ENCODE measurements around the gene SMS.
A peak's percentile ranks its signal among the peaks of the same experiment; 100 is the strongest.

Gene SMS

DNA sequence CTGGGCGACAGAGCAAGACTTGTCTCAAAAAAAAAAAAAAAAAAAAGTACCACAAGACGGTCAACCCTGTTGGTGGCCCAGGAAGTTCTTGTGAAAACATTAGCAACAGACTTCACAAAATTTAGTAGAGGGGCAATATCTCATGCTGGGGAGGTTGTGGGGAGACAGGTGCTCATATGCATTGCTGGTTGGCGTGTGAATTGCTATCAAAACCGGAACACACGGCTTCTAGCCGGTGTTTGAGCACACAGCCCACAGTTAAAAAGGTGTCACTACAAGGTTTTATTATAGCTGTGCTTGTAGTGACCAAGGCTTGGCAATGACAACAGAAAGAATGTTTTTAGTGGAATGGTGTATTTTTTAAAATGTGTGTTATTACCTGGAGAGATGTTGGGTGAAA lies 41.8 kb downstream of the SMS start:
- DNase-seq (ENCODE audit: low read depth): no peak

DNA sequence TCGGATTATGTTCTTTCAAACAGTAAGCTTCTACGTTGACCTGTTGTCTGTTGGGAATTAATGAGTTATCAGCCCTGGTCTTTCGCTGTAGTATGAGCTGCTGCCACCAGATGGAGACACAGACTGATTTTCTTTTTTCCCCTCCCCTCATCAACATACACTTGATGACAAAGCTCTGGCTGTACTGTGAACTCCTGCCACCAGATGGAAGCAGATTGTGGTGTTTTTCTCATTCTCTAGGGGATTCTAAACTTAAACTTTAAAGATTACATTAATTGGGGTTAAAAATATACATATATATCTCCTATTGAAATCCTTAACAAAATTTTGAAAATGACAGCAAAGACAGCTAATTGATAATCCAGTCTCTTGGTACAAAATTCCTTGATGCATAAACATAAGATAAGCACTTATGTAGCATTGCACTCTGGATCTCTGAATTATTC lies 44.8 kb downstream of the SMS start:
- peak; percentile 64 for DNase-seq (ENCODE audit: low read depth)

DNA sequence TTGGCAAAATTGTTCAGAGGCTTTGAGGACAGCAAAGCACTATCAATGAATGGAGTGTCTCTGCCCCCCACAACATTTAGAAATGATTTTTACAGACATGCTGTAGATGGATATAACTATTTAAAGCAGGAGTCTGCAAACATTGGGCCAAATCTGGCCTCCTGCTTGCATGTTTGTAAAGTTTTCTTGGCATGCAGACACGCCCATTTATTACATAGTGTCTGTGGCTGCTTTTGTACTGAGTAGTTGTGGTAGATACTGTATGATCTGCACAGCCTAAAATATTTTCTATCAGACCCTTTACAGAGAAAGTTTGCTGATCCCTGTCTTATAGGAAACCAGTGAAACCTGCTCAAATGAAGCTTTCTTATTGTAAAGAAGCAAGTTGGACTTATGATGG lies 46.1 kb downstream of the SMS start:
- DNase-seq (ENCODE audit: low read depth): no peak

DNA sequence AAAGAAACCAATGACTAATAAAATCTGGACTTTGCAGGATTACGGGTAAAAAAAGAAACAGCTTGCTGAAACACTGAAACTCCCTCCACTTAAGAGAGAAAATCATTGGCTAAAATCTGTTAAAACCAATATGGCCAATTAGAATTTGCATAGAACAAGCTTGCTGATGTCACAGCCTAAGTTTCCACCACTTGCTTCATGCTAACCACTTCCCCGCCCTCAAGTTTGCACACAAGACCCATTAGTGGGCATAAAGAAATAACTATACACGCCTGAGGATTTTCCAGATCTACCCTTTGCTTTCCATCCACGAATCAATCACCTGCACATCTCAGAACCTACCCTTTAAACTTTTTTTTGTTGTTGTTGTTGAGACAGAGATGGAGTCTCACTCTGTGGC lies 48.9 kb downstream of the SMS start:
- no peak for DNase-seq (ENCODE audit: low read depth)

DNA sequence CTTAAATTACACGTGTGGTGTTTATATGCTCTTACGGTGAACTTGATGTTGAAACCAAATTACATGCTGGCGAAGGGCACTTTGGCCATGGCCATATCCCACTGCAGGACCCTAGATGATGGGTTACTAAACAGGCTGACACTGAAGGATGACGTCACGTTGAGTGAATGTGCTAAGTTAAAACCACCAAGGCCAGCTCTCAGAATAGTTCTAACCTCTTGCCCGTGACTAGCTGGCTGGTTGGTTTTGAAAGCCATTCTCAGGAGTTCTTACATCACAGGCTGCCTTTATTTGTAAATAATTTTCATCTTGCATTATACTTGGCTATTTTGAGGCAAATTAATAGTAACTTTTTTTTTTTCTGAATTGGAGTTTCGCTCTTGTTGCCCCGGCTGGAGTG lies 50.3 kb downstream of the SMS start:
- DNase-seq (ENCODE audit: low read depth): no peak

DNA sequence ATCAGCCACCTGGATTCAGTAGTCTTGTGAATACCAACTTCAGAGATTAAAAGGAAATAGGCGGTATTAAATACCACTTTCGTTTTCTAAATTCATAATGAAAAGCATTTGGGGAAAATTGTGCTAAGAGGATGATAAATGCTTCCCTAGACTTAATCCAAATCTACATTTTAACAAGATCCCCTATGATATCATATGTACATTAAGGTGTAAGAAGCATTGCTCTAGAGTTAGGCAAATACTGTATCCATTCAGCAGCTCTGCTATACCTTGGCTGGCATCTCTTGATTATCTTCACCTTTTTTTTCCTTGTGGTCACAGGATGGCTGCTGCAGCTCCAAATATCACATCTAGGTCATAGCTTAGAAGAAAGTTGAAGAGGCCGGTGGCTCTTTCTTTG lies 51.0 kb downstream of the SMS start:
- DNase-seq (ENCODE audit: low read depth): no peak

DNA sequence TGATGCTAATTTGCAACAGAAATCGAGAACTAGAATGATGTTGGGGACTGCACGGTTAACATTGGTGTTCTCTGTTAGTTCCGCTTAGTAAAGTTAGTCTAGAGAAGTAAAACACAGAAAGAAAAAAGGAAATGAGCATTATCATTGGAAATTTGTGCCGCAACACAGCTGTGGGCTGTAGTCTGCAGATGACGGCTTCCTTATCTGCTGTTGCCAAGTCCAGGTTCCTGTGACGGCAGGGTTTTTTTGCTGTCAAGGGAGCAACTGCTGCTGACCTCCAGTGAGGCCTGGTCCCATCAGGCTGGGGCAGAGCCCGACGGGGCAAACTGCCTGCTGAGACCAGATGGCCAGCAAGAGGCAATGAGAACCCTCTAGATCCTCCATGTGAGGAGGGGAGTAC lies 52.8 kb downstream of the SMS start:
- DNase-seq (ENCODE audit: low read depth): no peak

DNA sequence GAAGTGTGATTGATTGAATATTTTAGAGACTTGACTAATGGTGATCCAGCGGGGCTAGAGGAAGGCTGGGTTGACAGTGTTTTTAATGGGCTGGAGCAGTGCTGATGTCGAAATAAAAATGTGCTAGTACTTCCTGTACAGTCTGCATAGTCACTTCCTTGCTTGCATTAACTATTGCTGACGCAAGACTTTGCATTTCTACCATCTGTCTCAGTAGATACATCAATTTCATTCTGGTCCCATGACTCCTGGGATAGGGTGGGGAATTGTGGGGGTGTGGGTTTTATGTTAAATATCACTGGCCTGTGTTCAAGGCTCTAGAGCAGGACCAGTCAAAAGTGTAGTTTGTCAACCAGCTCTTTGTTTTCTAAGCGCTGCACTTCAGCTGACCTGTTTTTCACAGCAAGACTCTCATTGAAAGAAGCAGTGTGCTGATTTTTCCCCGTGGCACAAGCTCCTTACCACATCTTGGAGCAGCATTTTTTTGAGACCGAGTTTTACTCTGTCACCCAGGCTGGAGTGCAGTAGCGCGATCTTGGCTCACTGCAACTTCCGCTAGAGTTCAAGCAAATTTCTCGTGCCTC lies 56.5 kb downstream of the SMS start:
- peak; percentile 13 for DNase-seq (ENCODE audit: low read depth)

DNA sequence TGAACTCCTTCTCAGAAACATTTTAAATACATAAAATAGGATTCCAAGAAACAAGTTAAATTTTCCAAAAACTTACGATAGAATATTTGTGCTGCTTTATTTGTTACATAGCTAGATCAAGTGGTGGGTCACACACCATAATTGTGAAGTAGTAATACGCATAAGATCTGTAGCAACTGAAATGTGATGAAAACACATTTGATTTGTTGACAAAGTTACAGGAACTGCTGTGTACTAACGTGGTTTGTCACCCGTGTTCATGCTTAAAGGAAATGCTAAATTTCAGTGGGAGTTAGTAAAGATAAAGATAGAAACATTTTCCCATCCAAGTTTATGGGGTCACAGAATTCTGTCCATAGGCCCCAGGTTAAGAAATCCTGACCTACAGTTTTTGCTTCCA lies 57.5 kb downstream of the SMS start:
- no peak for DNase-seq (ENCODE audit: low read depth)

DNA sequence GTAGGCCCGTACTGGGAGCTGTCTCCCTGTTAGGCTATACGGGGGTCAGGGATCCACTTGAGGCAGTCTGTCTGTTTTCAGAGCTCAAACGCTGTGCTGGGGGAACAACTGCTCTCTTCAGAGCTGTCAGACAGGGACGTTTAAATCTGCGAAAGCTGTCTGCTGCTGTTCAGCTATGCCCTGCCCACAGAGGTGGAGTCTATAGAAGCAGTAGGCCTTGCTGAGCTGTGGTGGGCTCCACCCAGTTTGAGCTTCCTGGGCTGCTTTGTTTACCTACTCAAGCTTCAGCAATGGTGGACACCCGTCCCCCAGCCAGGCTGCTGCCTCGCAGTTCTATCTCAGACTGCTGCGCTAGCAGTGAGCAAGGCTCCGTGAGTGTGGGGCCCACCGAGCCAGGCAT lies 64.4 kb downstream of the SMS start:
- DNase-seq (ENCODE audit: low read depth): no peak

DNA sequence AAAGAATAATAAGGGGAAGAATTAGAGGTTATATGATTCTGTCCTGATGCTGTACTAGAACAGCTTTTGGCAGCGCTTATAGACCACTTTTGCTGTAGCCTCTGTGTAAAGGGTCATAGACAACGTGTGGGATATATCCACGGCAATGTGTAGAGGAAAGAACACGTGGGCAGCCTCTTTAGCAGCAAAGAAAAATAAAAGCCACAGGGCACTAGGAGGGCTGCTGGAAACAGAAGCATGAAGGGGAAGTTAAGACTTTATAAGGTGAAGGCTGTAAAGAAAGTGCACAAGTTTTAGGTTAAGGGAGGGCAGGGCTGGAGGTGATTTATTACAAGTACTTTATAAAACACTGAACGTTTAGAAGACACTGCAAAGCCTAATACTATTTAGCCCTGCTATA lies 71.5 kb downstream of the SMS start:
- no peak for DNase-seq (ENCODE audit: low read depth)

DNA sequence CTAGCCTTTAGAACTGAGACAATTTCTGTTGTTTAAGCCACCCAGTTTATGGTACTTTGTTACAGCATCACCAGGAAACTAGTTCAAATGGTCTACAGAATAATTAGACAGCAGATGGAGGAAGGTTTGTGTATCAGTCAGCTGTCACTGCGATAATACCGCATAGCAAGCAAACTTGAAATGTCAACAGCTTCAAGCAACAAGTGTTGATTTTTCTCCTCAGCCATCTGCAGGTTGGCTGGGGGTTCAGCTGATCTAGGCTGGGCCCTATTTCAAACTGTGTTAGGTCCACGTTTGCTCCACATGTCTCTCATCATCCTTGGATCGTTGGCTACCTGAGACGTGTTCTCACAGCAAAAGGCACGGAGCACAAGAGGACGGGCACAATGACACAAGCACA lies 72.4 kb downstream of the SMS start:
- DNase-seq (ENCODE audit: low read depth): no peak

DNA sequence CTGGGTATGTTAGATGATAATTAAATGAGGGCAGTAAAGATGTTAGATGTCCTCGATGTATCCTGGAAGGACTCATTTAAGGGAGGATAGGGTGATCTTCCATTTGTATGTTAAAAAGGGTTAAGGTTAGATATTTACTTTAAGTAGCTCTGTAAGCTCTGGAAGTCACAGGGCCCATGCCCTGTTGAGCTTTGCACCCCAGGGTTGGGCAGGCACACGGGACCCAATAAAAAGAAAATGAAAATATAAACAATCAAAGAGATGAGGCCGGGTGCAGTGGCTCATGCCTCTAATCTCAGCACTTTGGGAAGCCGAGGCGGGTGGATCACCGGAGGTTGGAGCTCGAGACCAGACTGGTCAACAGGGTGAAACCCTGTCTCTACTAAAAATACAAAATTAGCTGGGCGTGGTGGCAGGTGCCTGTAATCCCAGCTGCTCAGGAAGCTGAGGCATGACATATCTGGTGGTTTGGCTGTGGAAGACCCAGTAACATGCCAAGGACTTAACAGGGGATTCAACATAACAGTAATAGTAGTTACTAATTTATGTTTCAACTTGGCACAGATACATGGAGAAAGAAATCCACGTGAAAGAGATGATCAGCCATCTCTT lies 74.7 kb downstream of the SMS start:
- no peak for DNase-seq (ENCODE audit: low read depth)

DNA sequence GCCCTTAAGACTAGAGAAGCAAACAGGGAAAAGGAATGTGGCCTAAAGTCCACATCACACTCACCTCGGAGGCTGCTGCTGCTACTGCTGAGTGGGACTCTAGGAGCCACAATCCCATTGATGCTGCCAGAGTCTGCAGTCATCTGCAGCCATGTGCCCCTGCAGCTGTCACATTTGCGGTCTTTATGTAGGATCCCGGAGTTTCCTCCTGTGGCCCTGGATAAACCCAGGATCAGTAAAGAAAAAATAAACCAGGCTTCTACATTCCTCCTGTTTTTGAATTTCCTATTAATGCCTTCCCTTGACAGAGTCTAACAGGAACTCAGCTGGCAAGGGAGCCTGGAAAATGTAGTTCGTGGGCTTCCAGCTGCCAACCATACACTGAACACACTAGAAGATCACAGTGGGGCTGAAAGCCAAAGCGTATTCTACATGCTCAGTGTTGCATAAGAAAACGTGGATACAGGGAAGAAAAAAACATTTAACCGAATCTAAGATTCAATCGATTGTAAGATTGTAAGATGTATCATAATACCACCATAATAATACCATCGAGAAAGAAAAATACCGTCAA lies 81.3 kb downstream of the SMS start:
- DNase-seq (ENCODE audit: low read depth): no peak

DNA sequence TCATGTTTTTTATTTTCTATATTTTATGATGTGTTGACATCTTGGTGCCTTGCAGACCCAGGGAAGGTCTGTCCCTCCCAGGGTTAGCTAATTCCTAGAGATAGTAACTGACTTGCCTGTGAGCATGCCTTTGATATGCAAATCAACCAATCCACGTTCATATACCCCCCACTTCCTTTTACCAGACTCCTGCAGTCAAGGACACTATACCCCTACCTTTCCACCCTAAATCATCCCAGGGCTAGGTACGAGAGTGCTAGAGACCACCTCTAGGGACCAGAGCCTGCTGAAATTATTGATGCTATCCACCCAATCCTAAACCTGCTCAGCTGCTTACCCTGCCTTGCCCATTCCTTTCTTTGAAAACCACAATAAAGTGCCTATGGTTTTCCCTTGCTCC lies 84.1 kb downstream of the SMS start:
- no peak for DNase-seq (ENCODE audit: low read depth)

DNA sequence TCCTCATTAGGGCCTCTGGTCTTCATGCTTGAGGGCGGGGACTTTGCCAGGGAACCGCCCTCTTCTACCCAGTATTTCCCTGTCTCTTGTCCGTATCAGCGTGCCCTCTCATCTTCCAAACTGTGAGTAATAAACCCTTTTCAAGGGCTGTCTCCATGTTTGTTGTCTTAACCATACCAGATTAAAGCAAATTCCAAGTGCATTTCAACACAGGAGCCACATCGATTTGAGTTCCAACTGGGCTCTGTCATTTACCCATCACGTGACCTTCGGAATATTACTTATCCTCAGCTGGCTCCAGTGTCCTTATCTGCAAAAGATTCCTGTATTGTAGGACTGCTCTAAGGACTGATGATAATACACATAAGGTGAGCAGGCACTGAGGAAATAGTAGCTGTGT lies 85.2 kb downstream of the SMS start:
- DNase-seq (ENCODE audit: low read depth): no peak

DNA sequence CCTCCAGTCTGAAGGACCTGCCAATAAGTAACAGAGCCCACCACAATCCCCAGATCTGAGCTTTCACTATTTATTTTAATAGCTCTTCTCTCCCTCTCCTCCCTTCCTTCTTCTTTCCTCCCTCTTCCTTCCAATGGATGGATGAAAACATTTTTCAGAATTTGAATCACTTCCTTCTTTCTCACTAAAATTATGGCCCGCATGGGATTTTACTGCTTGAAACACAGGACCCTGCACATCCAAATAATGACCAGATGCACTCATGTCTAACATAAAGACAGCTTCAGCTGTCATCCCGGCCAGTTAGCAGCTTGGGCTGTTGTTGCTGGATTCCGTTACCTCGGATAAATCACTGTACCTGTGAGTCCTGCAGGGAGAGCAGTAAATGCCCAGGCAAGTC lies 86.2 kb downstream of the SMS start:
- DNase-seq (ENCODE audit: low read depth): no peak

DNA sequence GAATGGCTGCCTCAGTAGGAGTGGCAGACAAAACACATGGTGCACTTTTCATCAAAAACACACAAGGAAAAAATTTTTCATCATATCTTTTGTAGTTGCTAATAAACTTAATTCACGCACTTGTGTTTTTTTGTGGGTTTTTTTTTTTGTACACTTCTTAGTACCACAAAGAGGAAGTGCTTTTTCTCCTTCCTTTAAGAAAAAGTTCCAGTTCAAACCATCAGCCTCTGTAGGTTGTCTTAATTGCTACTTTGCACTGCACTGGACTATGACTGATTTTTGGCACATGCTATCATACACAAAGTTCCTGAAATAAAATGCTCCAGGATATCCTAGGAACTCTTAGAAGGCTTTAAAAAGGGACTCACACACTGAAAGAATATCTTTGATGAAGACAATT lies 91.6 kb downstream of the SMS start, which contains the start of gene PHEX:
Gene PHEX (plus strand): TSS at position 242 of the 400 bp plus-strand sequence. CDS start 681 bp downstream, outside the sequence.
- no peak for DNase-seq (ENCODE audit: low read depth)

DNA sequence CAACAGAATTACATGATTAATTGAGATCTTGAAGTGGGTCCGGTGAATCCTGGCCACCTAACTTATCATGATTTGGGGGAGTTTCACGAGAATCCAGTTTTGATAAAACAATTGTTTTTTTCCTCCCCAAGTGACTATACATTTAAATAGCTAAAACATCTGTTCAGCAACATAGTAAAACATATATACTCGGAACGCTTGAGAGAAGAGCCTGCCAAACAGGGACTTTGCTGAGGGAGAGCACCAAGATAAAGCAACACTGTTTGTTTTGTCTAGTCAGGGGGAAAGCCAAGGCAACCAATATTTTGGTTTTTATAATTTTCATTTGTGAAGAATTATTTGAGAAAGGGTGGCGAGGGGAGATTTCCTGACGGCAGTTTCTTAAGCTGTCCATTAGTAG lies 92.0 kb downstream of the SMS start:
- no peak for DNase-seq (ENCODE audit: low read depth)

DNA sequence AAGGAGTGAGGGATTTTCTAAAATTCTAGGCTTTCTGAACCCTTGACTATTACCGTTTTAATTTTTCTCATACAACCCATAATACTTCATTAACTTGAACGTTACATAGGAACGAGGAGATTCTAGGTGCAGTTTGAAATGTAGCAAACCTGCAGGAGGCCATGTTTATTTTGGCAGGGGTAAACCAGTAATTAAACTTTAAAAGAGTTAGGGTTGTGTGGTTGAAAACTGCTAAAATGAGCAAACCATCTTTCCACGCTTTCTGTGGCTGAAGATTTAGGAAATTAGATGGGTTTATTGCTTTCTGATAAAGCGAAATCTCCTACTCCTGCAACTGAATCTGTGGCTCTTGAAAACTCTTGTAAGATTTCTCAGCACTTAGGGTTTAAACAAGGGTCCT lies 93.3 kb downstream of the SMS start:
- no peak for DNase-seq (ENCODE audit: low read depth)

DNA sequence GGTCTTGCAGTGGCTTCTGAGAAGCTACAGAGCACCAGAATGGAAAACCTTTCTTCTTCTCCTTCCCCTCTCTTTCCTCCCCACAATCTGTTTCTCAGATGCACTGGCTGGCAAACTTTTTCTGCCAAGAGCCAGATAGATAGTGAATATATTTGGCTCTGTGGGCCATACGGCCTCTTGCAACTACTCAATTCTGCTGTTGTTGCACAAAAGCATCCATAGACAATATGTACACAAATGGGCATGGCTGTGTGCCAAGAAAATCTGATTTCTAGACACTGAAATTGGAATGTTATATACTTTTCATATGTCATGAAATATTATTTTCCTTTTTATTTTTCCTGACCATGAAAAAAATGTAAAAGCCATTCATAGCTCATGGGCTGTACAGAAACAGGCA lies 94.7 kb downstream of the SMS start:
- DNase-seq (ENCODE audit: low read depth): no peak

DNA sequence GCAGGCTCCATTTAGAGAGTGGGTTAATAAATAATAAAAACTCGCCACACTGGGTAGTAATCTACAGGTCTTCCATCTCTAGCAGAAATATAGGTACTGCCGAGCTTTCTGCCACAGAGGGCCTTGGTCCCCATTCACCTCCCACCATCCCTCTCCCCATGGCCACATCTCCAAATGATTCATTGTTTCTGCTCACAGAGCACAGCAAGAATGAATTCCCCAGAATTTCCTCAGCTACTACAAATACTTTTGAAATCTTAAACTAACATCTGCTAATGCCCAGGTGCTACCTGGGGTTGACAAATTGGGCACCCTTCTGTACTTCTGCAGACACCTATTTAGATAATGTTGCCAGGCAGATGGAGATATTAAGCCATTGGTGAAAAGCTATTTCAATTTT lies 96.7 kb downstream of the SMS start:
- no peak for DNase-seq (ENCODE audit: low read depth)

DNA sequence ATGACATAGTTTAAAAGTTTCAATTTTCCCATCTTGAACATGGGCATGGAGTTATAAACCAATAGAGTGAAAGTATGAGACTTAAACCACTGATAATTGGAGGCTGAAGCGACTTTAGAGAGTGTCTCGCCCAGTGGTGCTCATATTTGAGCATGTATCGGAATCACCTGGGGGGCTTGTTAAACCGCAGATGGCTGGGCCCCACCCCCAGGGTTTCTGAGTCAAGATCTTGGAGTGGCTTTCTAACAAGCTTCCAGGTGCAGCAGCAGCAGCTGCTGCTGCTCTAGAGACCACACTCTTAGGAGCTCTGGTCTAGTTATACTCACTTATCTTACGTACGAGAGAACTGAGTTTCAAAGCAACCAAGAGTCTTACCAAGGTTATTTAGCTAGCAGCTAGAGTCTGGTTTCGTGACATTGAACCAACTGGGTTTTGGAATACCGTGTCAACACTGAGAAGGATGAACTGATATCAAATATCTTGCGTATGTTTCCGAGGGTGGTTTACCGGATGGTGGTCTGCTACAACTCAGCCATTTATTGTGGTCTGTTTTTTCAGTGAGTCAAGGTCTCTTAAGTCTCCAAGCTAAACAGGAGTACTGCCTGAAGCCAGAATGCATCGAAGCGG lies 97.5 kb downstream of the SMS start:
- peak; percentile 6 for DNase-seq (ENCODE audit: low read depth)

DNA sequence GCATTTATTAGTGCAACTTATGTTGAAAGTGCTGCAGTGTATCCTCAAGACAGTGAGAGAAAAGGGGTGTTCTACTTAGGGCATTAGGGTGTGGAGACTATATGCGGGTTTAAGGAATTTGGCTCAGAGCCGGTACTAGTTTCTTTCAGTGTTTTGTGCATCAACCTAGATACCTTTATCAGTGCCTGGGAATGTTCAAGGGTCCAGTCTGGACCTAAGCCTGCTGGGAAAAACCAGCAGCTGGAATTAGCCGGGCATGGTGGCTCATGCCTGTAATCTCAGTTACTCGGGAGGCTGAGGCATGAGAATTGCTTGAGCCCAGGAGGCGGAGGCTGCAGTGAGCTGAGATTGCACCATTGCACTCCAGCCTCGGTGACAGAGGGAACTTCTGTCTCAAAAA lies 99.0 kb downstream of the SMS start:
- DNase-seq (ENCODE audit: low read depth): no peak
